Amygdala (tissue), 56 donors: Measurements from ENCODE around the gene CACNA1C.

Experiments used
- DNase-seq, 56 donors: peaks; one replicate each; lab custom pipeline; 2025; lab: John Stamatoyannopoulos, UW

Gene CACNA1C

DNA sequence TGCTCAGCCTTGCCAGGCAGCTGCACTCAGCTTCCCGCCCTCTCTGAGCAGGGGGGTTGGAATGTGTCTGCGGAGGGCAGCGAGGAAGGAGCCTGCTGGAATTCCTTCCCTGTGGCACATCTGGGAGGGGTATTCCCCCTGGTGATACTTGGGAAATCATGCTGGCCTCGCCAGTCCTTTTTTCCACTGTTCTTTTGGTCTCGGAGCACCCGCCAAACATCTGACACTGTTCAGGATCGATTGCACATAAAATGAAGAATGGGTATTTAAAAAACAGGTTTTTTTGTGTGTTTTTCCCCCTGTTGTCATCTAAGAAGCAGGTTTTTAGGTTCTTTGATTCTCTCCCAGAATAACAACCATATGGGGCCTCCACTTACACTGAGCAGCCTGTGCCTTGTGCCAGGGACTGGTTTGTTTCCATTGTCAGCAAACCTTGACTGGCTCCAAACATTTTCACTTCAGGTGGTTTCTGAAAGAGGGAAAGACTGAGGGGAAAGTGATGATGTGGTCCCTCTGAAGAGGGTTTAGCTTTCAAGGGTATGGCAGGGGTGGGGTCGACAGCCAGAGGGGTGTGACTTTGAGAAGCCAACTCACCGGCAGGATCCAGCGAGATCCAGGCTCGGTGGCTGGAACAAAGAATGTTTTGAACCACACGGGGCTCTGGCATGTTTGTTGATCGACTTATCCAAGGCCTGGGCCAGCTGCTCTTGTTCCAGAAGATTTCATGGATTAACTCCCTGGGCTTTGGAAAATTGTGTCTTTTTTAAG, 215.1 kb downstream of the CACNA1C start:
- DNase-seq: no peak

DNA sequence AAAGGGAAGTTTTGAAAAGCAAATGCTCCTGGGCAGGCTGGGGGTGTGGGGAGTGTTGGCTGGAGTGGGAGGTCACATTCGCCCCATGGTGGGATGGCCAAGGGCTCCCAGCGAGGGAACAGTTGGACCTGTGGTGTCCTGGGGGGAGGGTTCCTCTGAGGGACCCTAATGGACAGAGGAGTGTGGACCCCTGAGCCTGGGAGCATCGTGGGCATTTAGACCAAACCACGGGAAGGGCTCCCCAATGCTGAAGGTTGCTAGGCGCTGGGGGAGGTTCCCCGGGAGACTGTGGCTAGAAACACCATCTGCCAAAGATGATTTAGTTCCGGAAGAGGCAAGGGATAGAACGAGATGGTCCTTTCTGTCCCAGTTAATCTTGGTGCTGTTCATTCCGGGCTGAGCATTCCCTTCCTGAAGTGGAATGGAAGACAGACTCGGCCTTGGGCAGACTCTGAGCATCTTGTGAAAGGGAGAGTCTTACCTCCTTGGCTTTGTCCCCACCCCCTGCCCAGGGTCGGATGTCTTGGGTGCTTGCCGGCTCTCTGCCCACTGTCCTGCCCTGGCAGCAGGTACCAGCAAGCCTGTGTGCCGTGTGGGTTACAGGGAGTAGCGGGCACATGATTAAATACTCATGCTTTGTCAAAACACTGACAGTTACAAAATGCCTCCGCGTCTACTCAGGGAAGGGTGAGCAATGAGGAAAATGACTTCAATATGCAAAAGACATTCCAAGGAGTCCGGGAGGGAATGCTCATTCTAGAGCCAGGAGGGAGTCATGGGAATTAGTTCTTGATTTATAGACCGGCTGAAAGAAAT, 215.9 kb downstream of the CACNA1C start:
- DNase-seq: peak in 2 of 56 donors; percentile 18 to 27

DNA sequence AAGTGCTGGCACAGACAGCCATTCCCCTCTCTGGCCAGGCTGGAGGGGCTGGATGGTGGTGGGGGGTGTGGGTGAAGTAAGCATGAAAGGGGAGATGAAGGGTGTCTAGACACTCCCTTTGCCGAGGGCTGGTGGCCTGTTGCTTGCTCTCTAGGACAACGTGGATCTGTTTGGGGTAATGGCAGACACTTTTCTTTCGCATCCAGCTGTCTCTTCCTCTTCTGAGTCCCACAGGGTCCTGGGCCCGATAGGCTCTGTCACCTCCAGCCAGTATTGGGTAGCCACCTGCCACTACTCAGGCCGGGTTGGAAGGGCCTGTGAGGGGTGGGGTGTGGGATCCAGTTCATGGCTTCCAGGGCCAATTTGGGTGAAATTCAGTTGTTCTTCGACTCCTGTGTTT, 218.1 kb downstream of the CACNA1C start:
- no peak for DNase-seq

DNA sequence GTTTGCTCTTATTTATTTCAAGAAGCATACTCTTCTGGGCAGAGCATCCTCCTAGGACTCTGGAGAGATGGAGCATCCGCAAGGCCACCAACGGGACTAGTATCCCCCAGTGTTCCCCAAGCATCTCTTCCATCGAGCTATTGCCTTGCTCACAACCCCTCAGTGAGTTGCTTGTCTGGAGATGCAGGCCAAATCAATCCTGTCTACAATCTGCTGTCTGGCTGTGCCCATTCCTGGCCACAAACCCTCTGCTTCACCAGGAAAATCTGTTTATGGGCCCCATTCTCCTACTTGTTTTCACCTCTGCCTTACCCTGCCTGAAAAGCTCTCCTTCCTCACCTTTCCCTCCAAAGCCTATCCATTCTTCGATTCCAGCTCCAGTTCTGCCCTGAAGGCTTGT, 219.2 kb downstream of the CACNA1C start:
- no peak for DNase-seq

DNA sequence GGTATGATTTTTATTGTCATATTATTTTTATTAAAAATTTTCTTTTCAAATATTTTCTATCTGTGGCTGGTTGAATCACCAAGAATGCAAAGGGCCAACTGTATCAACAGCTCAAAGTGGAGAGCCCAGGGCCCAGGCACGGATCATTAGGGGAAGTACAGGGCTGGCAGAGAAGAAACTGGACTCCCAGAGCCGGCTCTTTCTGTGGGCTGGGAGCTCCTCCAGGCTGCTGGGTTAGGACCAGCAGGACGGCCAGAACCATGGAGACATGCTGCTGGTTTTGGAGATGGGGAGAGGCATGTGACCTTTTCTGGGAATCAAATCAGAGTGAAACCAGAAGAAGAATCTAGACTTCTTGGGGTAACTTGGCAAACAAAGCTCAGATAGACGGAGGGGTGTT, 220.5 kb downstream of the CACNA1C start:
- peak in 10 of 56 donors; percentile 17 to 46 (median 26) for DNase-seq

DNA sequence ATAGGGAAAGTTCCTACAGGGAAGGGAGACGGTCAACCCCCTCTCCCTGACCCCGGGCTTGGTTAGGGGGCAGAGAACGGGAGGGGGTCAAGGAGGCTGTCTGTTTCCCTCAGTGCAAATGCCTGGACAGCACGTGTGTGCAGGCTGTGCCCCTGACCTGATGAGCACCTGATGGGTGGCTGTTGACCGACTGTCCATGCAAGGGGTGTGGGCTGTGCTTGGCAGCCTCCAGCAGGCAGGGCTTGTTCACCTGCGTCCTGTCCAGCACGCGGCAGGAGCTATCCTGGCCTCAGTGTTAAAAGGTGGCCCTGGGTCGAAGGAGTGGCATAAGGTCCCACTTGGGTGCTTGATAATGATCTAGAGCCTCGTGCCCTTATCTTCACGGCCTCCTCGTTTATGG, 221.0 kb downstream of the CACNA1C start:
- no peak for DNase-seq

DNA sequence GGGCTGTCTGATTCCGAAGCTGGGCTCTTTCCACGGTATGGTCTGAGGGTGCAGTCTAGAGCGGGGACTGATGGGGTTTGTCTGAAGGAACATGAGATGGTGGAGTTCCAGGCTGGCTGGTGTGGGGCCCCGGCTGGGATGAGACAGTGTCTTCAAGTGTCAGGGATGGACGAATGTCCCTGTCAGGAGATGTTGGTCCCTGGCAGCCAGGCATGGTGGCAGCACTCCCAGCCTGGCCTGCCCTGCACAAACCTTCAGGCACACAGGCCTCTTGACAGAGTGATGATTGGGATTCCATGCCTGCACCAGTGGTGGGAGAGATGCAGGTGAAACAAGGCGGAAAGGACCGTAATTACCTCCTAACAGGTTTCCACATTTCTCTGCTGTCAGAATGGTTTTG, 221.9 kb downstream of the CACNA1C start:
- no peak for DNase-seq

DNA sequence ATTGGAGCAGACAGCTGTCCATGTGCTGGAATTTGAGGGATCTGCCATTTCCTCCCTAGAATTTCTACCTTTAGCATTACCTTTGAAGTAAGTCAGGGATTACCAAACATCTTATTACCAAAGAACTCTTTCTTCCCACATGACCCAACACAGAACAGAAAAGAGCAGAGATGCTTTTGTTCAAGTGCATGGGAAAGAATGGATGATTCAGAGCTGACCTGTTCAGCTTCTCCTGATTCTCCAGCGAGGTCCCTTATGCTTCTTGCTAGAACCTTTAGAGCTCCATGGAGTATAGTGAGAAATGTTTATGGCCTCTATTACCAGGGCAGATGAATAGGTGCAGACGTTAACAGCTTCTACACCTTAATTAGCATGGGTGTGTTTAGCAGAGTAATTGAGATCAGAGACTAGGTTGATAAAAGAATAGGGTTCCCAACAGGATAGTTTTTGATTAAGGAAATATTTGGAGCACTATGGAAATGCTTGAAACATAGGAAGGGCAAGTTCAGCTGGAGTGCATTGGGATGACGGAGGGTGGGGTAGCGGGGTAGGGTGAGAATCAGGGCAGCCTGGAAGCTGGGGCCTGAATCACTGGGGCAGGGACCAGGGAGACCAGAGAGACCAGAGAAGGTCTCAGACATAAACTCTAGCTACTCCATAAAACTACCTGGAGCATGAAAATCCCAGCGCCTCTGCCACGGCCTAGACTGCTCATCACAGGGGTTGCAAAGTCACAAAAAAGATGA, 223.7 kb downstream of the CACNA1C start:
- DNase-seq: no peak

DNA sequence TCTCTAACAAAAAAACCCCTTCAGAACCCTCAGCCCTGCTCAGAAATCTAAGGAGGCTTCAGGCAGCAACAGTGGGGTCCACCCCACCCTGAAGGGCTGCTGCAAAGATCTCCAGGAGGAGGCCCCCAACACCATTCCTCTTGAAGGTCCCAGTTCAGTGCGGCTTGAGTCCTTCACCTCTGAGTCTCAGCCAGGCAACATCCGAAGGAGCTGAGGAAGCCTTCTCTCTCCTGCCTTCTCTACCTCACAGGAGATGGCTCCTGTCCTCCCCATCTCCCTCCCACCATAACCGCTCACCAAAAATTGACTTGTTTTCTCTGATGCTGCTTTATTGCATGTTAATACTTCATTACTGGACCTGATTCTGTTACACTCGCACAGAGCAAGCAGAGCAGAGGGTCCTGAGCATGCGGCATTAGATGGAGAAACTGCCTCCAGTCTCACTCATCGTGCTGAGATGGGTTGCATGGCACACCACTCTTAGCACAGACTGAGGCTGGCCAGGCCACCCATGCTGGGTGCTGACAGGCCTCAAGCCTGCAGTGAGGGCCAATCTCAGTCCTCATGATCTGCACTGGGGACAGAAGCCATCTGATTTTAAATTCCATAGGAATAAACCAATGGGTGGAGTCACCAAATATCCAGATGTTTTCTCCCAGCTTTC, 224.8 kb downstream of the CACNA1C start:
- DNase-seq: no peak

DNA sequence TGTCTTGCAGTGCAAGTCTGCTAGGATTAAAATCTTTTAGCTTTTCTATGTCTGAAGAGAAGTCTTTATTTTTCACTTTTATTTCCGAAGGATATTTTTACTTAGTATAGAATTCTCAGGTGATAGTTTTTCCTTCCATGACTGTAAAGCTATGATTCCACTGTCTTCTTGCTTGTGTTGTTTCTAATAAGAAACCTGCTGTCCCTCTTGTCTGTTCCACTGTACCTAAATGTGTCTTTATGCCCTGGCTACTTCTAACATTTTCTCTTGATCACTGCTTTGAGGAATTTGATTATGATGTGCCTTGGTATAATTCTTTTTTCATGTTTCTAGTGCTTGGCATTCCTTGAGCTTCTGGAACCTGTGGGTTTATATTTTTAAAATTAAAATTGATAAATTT, 228.7 kb downstream of the CACNA1C start:
- no peak for DNase-seq

DNA sequence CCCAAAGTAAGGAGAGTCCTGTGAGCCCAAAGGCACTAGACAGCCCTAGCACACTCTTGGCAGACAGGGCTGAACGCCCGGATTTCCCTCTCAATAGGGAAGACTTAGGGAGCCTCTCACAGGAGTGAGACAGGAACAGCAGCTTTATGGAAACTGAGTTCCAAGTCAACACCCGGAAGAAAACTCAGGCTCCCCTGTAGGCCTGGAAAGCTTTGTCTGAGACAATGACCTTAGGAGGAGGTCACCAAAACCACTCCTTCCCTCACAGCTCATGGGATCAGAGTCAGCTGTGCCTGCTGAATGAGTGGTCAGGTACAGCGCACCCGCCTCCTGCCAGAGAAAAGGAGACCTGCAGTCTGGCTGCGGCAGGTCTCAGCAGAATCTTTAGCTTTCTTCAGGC, 229.5 kb downstream of the CACNA1C start:
- DNase-seq: peak in 1 of 56 donors; percentile 16

DNA sequence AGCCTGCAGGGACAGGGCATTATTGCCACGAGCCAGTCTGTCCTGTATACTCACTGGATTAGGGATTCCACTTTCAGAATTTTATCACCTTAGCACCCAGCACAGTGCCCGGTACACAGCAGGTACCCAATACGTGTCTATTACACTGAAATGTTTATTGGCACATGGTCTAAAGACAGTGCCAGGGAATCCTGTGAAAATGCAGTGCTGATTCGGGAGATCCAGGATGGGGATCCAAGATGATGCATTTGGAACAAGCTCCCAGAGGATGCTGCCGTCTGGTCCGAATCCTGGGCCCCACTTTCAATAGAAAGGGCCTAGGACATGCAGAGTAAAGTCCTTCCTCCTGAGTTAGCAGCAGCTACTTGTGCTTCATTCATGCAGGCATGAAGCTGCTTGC, 230.7 kb downstream of the CACNA1C start:
- no peak for DNase-seq

DNA sequence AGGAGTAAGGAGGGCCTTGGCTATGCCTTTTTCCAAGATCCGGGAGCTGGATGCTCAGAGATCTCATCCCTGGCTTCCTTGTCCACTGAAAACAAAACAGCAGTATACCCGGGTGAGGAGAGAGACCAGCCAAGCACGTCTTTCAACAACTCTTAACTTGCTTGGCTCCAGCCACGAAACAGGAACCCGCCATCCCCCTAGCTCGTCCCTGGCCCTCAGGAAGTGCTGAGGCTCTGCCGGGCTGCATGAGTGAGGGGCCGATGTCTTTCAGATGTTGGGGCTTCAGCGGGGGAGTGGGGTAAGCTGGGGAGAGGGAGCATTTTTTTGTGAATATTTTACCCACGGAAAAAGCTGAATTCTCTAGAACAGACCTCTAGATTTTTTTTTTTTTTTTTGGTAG, 231.1 kb downstream of the CACNA1C start:
- no peak for DNase-seq

DNA sequence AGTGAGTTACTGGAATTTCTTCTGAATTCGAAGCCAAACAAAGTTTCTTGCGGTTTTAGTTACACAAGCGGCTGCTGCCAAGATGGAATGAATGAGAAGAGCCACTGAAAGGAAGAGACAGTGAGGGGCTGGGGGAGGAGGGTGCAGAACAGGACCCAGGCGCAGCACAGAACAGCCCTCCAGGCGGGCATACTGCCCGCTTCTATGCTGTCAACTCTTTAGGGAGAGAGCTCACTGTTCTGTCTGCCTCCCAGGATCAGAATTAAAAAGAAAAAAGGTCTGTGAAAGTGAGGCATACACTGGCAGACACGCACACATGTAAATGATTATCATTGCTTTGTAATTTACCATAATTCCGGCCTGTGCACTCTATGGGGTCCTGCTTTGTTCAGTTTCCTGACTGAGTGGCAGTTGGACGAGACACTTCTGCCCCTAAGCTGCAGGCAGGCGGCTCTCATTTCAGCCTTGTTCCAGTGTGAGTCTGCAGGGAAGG, 231.6 kb downstream of the CACNA1C start:
- DNase-seq: no peak

DNA sequence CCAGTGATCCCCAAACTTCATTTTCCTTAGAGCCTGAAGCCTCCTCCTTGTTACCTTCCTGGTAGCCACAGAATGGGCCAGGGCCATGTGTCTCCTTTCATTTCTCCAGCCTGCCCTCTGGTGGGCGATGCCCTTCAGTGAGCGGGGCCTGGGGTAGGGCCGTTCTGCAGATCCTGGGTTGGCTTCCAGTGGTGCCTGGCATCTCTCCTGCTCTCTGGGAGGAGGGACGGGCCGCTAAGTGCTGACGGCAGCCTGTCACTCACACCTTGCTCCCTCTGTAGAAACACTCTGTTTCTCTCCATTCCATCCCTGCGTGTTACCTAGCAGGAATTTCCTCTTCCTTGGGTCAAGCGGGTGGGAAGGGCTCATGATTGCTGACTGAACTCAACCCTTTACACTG, 232.1 kb downstream of the CACNA1C start:
- peak in 32 of 56 donors; percentile 8 to 63 (median 42) for DNase-seq

DNA sequence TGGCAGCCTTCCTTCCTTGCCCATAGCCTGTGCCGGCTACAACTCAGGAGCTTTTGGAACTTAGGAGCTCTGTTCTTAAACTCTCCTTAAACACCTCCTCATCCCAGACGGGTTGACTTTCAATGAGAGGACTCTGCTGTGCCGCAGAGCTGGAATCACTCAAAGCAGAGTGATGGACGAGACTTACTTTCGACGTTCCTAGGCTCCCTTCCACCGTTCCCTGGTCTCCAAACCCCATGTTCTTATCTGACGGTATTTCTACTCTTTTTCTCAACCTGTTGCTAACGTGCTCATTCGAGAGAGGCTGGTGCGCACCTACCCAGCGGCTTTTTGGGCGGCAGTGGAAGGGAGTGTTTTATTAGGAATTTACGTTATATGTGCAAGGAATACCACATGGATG, 232.7 kb downstream of the CACNA1C start:
- DNase-seq: no peak

DNA sequence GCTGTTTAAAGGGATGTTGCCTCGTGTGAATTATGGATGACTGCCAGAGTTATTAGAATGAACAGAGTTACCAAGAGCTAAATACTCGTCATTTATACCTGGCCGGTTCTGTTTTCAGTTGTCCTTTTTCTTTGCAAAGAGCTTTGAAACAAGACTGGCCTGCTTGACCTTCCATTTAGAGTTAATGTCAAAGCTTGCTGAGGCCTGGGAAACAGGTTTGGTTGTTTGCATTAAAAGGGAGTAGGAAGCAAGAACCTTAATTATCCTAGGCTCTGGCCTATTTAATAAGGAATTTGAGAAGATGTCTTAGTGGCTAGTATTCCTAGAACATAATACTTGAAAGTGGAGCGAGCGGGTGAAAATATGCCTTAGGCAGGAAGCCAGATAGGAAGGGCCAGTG, 233.3 kb downstream of the CACNA1C start:
- no peak for DNase-seq

DNA sequence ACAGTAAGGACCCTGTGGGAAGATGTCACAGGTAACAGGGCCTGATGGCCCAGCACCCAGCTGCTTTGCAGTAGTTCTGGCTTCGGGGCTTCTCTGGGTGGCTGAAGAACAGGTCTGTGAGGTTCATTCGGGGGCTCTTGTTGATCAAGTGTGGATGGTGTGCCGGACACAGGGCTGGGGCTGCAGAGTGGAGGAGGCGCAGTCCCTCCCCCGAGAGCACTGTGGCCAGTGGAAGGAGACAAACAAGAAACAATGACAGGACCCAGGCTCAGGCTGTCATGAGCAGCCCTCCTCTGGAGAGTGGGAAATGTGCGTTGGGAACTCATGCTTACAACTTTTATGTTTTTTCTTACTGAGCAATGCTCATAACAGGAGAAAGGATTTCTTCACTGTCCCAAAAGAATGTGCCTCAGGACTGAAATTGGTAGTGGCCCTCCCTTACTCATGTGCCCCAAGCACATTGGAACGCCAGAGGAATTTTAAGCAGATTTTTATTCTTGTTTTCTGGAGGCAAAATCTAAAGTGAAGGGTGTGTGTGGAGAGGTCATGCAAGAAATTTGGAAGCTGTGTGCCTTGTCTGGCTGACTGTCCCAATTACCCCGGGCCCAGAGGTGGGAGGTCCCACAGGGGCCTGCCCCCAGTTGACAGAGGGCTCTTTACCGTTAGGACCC, 233.8 kb downstream of the CACNA1C start:
- no peak for DNase-seq

DNA sequence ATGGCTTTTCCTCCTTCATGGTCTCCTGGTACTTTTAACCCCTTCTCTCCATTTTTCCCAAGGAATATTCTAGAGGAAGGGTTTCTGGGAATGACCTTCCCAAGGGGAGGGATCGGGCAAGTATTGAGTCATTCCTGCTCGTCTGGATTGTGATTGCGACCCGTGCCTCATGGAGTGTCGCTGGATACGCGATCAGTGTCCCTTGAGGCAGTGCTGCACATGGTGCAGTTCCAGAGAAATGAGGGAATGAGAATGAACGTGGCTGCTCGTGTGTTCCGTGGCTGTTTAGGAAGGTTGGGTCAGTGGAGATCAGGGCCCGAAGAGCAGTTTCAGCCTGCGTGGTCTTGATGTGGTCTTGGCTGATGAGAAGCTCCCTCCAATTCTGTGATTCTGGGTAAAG, 234.4 kb downstream of the CACNA1C start:
- DNase-seq: no peak

DNA sequence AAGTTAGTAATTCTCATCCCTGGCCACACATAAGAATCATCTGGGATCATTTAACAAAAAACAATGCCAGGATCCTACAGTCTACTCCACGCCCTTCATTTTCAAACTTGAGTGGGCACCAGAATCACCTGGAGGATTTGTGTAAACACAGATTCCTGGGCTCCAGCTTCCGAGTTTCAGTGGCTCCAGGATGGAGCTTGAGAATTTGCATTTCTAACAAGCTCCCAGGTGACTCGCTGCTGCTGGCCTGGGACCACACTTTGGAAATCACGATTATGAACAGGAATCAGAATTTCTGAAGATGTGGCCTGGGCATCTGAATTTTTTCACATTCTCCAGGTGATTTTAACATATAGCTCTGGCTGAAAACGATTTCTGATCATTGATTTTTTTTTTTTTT, 234.8 kb downstream of the CACNA1C start:
- no peak for DNase-seq
